Activated CD8-positive, alpha-beta T cell treated with anti-CD3 and anti-CD28 coated beads for 36 hours (primary cell): ENCODE results near the gene SLC22A23. TPM values are rescaled to one million over a fixed set of nuclear protein-coding genes. Genes with fewer than 3 reads are reported as not detected.

ENCODE experiments used
- ATAC-seq: fragments of 200-7000 bp; cut with Tn5 transposase; one replicate; pipeline ENCODE4 v1.10.0; 2021; ENCODE audit warnings: mild to moderate bottlenecking, moderate library complexity
- CTCF ChIA-PET: fragments of 350-600 bp; sonication (Branson Sonifier 250); formaldehyde crosslinking; loops from one replicate; lab custom pipeline; 2021; ENCODE audit warnings: antibody characterized with exemption; lab: Charles Lee
- POLR2A ChIA-PET: fragments of 350-600 bp; sonication (Branson Sonifier 250); formaldehyde crosslinking; loops from one replicate; lab custom pipeline; 2021; ENCODE audit warnings: antibody characterized with exemption; lab: Charles Lee
- DNase-seq: peaks from one replicate; pipeline ENCODE4 v3.0.0-alpha.2; 2020
- H3K27ac Mint-ChIP-seq: one replicate; pipeline ENCODE4 v1.8.0; 2021; ENCODE audit warnings: mild to moderate bottlenecking, mixed read lengths
- H3K27me3 Mint-ChIP-seq: one replicate; pipeline ENCODE4 v1.8.0; 2021; ENCODE audit warnings: mixed read lengths
- H3K36me3 Mint-ChIP-seq: one replicate; pipeline ENCODE4 v1.8.0; 2021; ENCODE audit warnings: low read depth, mixed read lengths
- H3K4me1 Mint-ChIP-seq: one replicate; pipeline ENCODE4 v1.8.0; 2021; ENCODE audit warnings: low read depth, mixed read lengths
- H3K4me3 Mint-ChIP-seq: one replicate; pipeline ENCODE4 v1.8.0; 2021; ENCODE audit warnings: mild to moderate bottlenecking, moderate library complexity, mixed read lengths
- H3K9me3 Mint-ChIP-seq: one replicate; pipeline ENCODE4 v1.8.0; 2021; ENCODE audit warnings: mixed read lengths
- intact Hi-C: fragments of 100-400 bp; cut with micrococcal nuclease; formaldehyde crosslinking; loops from one replicate; pipeline ENCODE4 v1.10.0; 2022
- total RNA-seq, 2 experiments: library from RNA; stranded (reverse); gene quantifications; one replicate each; pipeline ENCODE4 v1.2.3, GENCODE V29; 2021
- TF ChIP-seq, protein P1 (sequence below): fragments of 200-600 bp; IDR thresholded peaks from one replicate; pipeline ENCODE4 v1.8.0; 2022; ENCODE audit warnings: antibody characterized with exemption, mild to moderate bottlenecking

Gene SLC22A23
- total RNA-seq, 2 experiments from 2014 or later = 0.16 to 0.34 TPM

DNA sequence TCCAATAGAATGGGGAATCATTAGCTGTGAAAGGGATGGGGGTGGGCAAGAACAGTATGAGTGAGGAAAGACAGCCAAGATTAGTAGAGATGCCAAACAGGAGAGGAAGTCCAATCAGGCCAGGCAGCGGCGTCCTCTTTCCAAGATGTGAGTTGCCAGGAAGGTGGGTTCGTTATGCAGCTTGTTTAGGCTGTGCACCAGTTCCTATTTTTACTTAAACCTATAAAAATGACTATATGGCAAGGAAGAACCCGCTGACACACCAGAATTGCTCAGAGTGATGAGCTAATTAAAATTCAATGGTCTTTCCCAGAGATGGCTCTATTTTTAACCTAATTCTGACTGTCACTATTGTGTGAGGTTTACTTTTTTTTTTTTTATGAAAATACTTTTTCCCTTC lies 88.2 kb downstream of the SLC22A23 start:
- Mint-ChIP-seq H3K27ac (no peak overlapping the region), H3K4me3 (no peak overlapping the region), H3K4me1 (peaks cover 12% of the 10 kb centered on the region), H3K36me3 (no peaks in the 10 kb centered on the region), H3K27me3 (no peaks in the 10 kb centered on the region), H3K9me3 (no peaks in the 10 kb centered on the region)
- ChIA-PET CTCF (no interaction called here), POLR2A (interaction anchor here (0.5 kb wide), 1 partner anchor 49 kb away, joined by 3 read pairs; no protein-coding TSS in a partner anchor)
- ATAC-seq (no peak), DNase-seq (no peak)
- intact Hi-C loops = no loop called here
- TF ChIP-seq, protein P1, sequence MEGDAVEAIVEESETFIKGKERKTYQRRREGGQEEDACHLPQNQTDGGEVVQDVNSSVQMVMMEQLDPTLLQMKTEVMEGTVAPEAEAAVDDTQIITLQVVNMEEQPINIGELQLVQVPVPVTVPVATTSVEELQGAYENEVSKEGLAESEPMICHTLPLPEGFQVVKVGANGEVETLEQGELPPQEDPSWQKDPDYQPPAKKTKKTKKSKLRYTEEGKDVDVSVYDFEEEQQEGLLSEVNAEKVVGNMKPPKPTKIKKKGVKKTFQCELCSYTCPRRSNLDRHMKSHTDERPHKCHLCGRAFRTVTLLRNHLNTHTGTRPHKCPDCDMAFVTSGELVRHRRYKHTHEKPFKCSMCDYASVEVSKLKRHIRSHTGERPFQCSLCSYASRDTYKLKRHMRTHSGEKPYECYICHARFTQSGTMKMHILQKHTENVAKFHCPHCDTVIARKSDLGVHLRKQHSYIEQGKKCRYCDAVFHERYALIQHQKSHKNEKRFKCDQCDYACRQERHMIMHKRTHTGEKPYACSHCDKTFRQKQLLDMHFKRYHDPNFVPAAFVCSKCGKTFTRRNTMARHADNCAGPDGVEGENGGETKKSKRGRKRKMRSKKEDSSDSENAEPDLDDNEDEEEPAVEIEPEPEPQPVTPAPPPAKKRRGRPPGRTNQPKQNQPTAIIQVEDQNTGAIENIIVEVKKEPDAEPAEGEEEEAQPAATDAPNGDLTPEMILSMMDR = no peak

DNA sequence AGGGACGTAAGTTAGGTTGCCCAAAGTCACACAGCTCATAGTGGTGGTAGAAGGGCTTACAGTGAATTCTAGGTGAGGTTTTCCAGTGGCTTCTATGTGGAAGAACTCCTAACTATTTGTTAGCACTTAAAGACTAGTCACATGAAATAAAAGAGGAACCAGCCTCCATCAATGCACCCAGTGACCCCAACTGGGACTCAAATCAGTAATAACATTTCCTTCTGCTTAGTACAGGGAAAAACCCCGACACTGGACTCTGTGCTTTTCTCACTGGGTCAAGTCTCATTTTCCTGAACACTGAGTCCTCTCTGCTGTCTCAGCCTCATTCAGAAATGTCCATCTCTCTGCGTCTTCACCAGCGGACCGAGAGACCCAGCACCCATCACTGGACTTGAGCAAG lies 89.2 kb downstream of the SLC22A23 start:
- Mint-ChIP-seq H3K4me1 (peaks cover 12% of the 10 kb centered on the region), H3K27me3 (no peaks in the 10 kb centered on the region), H3K4me3 (no peak overlapping the region), H3K27ac (no peak overlapping the region), H3K9me3 (no peaks in the 10 kb centered on the region), H3K36me3 (no peaks in the 10 kb centered on the region)
- POLR2A ChIA-PET = interaction anchor here (1.0 kb wide), 1 partner anchor 11 kb away, joined by 3 read pairs; no protein-coding TSS in a partner anchor
- TF ChIP-seq, protein P1 = no peak
- no peak for DNase-seq
- CTCF ChIA-PET = no interaction called here
- intact Hi-C loops = no loop called here
- ATAC-seq = no peak

DNA sequence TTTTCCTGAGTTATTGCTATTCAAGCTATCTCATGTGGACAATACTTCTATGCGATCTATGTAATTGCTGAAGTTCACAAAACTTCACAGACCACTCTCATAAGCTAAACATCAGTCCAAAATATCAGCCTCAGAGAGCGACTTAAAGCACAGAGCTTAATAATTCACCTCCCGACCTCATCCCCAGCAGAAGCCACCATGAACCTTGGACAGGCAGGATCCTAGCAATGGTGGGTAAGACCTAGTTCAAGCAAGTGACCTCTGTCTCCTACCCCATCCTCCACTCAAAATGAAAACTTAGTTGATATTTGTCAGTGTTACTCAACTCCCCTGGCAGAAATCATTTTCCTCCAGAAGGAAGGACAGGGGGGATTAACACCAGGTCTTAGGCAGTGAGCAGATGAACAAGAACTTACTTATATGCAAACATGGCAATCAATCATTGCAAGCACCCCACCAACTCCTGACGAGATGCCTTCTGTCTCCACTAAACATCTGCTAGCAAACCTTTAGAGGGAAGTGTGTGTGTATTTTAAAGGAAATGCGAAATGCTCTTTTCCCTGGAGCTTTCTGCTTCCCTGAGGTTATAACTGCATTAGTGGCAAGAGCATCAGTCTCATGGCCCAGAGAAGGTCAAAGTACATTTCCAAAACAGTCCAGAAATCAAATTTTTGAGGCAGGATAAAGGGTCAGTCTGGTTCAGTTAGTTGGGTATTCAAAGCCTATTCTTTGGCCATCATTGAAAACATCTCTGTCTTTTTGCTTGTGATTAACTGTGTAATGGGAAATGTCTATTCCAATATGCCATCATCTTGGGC lies 90.0 kb downstream of the SLC22A23 start:
- Mint-ChIP-seq H3K27me3 (no peaks in the 10 kb centered on the region), H3K9me3 (no peaks in the 10 kb centered on the region), H3K27ac (no peak overlapping the region), H3K36me3 (no peaks in the 10 kb centered on the region), H3K4me1 (peaks cover 12% of the 10 kb centered on the region), H3K4me3 (no peak overlapping the region)
- TF ChIP-seq, protein P1 = no peak
- intact Hi-C loops = no loop called here
- ChIA-PET POLR2A (interaction anchor here (1.0 kb wide), 1 partner anchor 10 kb away, joined by 3 read pairs; no protein-coding TSS in a partner anchor), CTCF (no interaction called here)
- DNase-seq = no peak
- no peak for ATAC-seq

DNA sequence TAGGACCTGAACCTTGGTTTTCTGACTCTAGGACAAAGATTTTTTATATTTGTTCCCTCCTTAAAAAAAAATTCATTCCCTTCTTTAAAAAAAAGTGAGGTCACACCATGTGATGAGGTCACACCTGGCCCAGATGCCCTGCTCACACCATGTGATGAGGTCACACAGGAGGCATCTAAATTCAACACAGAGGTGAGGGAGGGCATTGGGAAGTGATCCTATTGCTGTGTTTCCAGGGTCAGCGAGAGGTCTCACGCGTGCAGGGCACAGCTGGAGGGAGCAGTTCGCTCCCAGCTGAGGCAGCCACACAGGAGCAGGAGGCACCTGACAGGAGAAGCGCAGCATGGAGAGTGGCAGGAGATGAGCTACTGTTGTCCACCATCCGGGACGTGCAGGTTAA lies 92.5 kb downstream of the SLC22A23 start:
- TF ChIP-seq, protein P1 = no peak
- H3K9me3 Mint-ChIP-seq = no peaks in the 10 kb centered on the region
- ATAC-seq (no peak), DNase-seq (no peak)
- no peaks in the 10 kb centered on the region for H3K4me1 Mint-ChIP-seq
- intact Hi-C loops = no loop called here
- H3K4me3 Mint-ChIP-seq = no peak overlapping the region
- ChIA-PET CTCF (no interaction called here), POLR2A (interaction anchor here (0.9 kb wide), 1 partner anchor 20 kb away, joined by 4 read pairs; no protein-coding TSS in a partner anchor)
- H3K36me3 Mint-ChIP-seq = no peaks in the 10 kb centered on the region
- no peak overlapping the region for H3K27ac Mint-ChIP-seq
- H3K27me3 Mint-ChIP-seq = no peaks in the 10 kb centered on the region
